HepG2 (cell line): ENCODE results near the gene TRIO. TPM values are rescaled to one million over a fixed set of nuclear protein-coding genes. Genes with fewer than 3 reads are reported as not detected.

Experiments used
- BORCS8-MEF2B ChIP-seq: sonication (generic); formaldehyde crosslinking; IDR thresholded peaks from 2 replicates; pipeline ENCODE4 v1.8.0; 2022; ENCODE audit warnings: mild to moderate bottlenecking, missing genetic modification reagents
- ELF3 ChIP-seq: IDR thresholded peaks from 2 replicates; pipeline ENCODE4 v1.6.1; 2016; ENCODE audit warnings: missing genetic modification reagents, missing compliant biosample characterization
- FOXO4 ChIP-seq: sonication (generic); formaldehyde crosslinking; conservative IDR thresholded peaks from 2 replicates; pipeline ENCODE4 v1.8.1; 2023; ENCODE audit warnings: missing genetic modification reagents
- GMEB1 ChIP-seq: sonication (generic); formaldehyde crosslinking; IDR thresholded peaks from 2 replicates; pipeline ENCODE4 v1.5.1; 2020; ENCODE audit warnings: missing genetic modification reagents, mild to moderate bottlenecking, borderline replicate concordance
- KDM4B ChIP-seq: sonication (generic); formaldehyde crosslinking; IDR thresholded peaks from 2 replicates; pipeline ENCODE4 v1.4.0; 2020; ENCODE audit warnings: missing genetic modification reagents
- KMT2A ChIP-seq: sonication (generic); formaldehyde crosslinking; IDR thresholded peaks from 2 replicates; pipeline ENCODE4 v1.4.0; 2020; ENCODE audit warnings: missing genetic modification reagents
- NFKBIZ ChIP-seq: IDR thresholded peaks from 2 replicates; pipeline ENCODE4 v1.6.1; 2018; ENCODE audit warnings: missing genetic modification reagents, missing compliant biosample characterization
- PAX8 ChIP-seq: sonication (generic); formaldehyde crosslinking; IDR thresholded peaks from 2 replicates; pipeline ENCODE4 v1.8.0; 2022; ENCODE audit warnings: mild to moderate bottlenecking, missing genetic modification reagents, borderline replicate concordance
- PHF8 ChIP-seq: sonication (generic); formaldehyde crosslinking; IDR thresholded peaks from 2 replicates; pipeline ENCODE4 v1.5.0; 2020; ENCODE audit warnings: missing genetic modification reagents
- PLSCR1 ChIP-seq: sonication (generic); formaldehyde crosslinking; IDR thresholded peaks from 2 replicates; pipeline ENCODE4 v1.5.0; 2020; ENCODE audit warnings: missing genetic modification reagents, mild to moderate bottlenecking, borderline replicate concordance
- PRDM10 ChIP-seq: sonication (generic); formaldehyde crosslinking; IDR thresholded peaks from 2 replicates; pipeline ENCODE4 v1.4.0; 2020; ENCODE audit warnings: low read depth, missing genetic modification reagents
- RBM39 ChIP-seq: fragments of 200-400 bp; formaldehyde crosslinking; IDR thresholded peaks from one replicate; pipeline ENCODE4 v1.6.1; 2018; ENCODE audit warnings: antibody characterized with exemption, mild to moderate bottlenecking, low read depth, low read length; ENCODE audit not compliant: poor library complexity, severe bottlenecking
- SKI ChIP-seq: fragments of 450-650 bp; IDR thresholded peaks from one replicate; pipeline ENCODE4 v1.6.1; 2018; ENCODE audit warnings: mild to moderate bottlenecking; ENCODE audit not compliant: partially characterized antibody
- TBX2 ChIP-seq: sonication (generic); formaldehyde crosslinking; IDR thresholded peaks from 2 replicates; pipeline ENCODE4 v1.5.0; 2020; ENCODE audit warnings: missing genetic modification reagents, mild to moderate bottlenecking, borderline replicate concordance
- TBX3 ChIP-seq: fragments of 450-650 bp; IDR thresholded peaks from 2 replicates; pipeline ENCODE4 v1.6.1; 2017; ENCODE audit warnings: antibody characterized with exemption, mild to moderate bottlenecking, inconsistent platforms, borderline replicate concordance
- ZBTB2 ChIP-seq: sonication (generic); formaldehyde crosslinking; IDR thresholded peaks from 2 replicates; pipeline ENCODE4 v1.8.0; 2022; ENCODE audit warnings: low read depth, missing genetic modification reagents
- ZNF138 ChIP-seq: sonication (generic); formaldehyde crosslinking; IDR thresholded peaks from 2 replicates; pipeline ENCODE4 v1.5.0; 2020; ENCODE audit warnings: mild to moderate bottlenecking, low read depth, missing genetic modification reagents
- ZNF589 ChIP-seq: sonication (generic); formaldehyde crosslinking; conservative IDR thresholded peaks from 2 replicates; pipeline ENCODE4 v1.8.0; 2022; ENCODE audit warnings: mild to moderate bottlenecking, moderate library complexity, missing genetic modification reagents
- ZNF800 ChIP-seq: sonication (generic); formaldehyde crosslinking; IDR thresholded peaks from 2 replicates; pipeline ENCODE4 v1.4.0; 2020; ENCODE audit warnings: missing genetic modification reagents
- polyA plus RNA-seq, 8 experiments: library from polyadenylated mRNA; depleted of rRNA in 3 of 8; stranded (reverse) in 7 of 8; unstranded in 1 of 8; fragments of >200 nt; fragmentation: Illumina TruSeq in 4 of 8; extraction: Trizol in 4 of 8; gene quantifications; 2 replicates each; pipeline versions ENCODE4 v1.2.1 to v1.2.3, GENCODE V29; 2011 to 2016; ENCODE audit warnings: low read depth in 4 of 8, missing spikeins in 1 of 8, mixed read lengths in 1 of 8; ENCODE audit not compliant: insufficient read depth in 1 of 8
- total RNA-seq, 5 experiments: library from RNA; depleted of rRNA; stranded (reverse); fragments of >200 nt; fragmentation: Illumina TruSeq; extraction: Trizol; gene quantifications; 2 replicates each; pipeline ENCODE4 v1.2.3, GENCODE V29; 2016; ENCODE audit warnings: low read depth in 1 of 5

Gene TRIO
- total and polyA plus RNA-seq, 2 of the 13 experiments (the other 11 are each of a cell fraction or from before 2014, with no cell fraction given), result 45.2 to 45.9 TPM

- TF ChIP-seq PRDM10 (CRISPR knock-in tag) (no peak), PLSCR1 (CRISPR knock-in tag) (no peak), ZBTB2 (no peak), ELF3 (CRISPR knock-in tag) (no peak), ZNF589 (CRISPR knock-in tag) (no peak), PHF8 (CRISPR knock-in tag) (no peak), TBX3 (no peak), PAX8 (CRISPR knock-in tag) (no peak), ZNF138 (CRISPR knock-in tag) (no peak), ZNF800 (CRISPR knock-in tag) (no peak), NFKBIZ (CRISPR knock-in tag) (no peak), BORCS8-MEF2B (CRISPR knock-in tag) (no peak), FOXO4 (CRISPR knock-in tag) (no peak), RBM39 (no peak), SKI (no peak), KMT2A (CRISPR knock-in tag) (no peak), GMEB1 (CRISPR knock-in tag) (no peak), TBX2 (CRISPR knock-in tag) (no peak), KDM4B (CRISPR knock-in tag) (no peak)
Measured at GRCh38 chr5:14270209-14270702, 127.1 kb downstream of the TRIO start (continued).
